Activated CD8-positive, alpha-beta memory T cell treated with anti-CD3 and anti-CD28 coated beads for 4 hours (primary cell): ENCODE results near the gene THEM4.
"Not testable (repeated sequence)": the region's sequence is repeated elsewhere in the genome, so short reads cannot be mapped to it uniquely, and the experiment has no call there.

Experiments used
- DNase-seq, 2 donors: peaks; one replicate each; pipeline ENCODE4 v3.0.0-alpha.2; 2020; ENCODE audit warnings: low read depth in 2 of 2

The THEM4 gene

DNA sequence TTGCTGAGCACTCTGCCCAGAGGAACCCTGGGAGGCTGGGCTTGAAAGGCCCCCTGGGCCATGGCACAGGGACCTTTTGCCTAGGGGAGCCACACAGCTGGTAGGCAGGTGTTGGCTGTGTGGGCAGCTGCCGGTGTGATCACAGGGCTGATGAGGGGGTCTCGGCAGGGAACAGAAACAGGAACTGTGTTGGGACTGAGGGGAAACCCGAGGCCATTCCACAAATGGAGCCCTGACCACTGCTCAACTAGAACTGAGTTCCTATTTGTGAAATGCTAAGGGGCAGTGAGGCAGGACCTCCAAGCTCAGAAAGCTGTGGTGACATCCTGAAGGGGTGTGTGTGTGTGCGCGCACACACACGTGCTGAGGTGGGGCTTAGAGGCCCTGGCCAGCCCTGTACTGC is 49.4 kb downstream of the THEM4 start:
- DNase-seq, result no peak

GRCh38 chr1:151858886-151859665 is 50.2 kb downstream of the THEM4 start:
- no peak for DNase-seq

DNA sequence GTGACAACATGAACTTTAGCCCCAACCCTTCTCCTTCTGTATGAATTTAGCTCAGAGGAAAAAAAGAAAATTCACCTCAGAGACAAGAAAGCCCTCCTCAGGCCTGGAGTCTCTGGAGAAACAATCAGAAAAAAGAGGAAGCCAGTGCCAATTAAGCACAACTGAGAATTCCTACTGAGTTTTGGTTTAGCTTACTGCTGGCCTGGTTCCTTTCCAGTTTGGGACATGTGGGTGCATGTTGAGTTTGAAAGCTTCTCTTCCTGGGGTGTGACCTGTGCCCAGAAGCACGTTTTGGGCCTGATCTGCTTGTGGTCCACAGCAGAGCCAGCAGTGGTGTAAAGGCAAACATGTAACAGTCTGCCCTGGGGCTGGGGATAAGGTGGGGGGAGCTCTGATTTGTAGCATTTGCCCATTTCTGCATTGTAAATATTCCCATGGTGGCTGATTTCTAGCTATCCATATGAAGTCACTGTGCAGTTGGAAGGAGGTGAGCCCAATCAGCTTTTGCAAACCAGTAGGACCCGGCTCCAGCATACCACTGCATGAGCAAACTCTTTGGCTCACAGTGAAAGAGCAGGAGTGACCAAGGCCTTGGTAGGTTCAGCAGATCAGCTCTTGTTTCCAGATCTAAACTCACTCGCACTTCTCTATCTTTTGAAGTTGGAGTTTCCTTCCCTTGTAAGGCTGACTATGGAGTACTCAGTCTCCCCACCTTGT is 51.1 kb downstream of the THEM4 start:
- no peak for DNase-seq

- DNase-seq, result no peak
Observed at GRCh38 chr1:151855933-151856332, 53.4 kb downstream of the THEM4 start.

GRCh38 chr1:151855516-151855915 is 53.8 kb downstream of the THEM4 start:
- DNase-seq, result not testable (repeated sequence)

GRCh38 chr1:151854658-151855057 is 54.7 kb downstream of the THEM4 start:
- DNase-seq, result no peak

DNA sequence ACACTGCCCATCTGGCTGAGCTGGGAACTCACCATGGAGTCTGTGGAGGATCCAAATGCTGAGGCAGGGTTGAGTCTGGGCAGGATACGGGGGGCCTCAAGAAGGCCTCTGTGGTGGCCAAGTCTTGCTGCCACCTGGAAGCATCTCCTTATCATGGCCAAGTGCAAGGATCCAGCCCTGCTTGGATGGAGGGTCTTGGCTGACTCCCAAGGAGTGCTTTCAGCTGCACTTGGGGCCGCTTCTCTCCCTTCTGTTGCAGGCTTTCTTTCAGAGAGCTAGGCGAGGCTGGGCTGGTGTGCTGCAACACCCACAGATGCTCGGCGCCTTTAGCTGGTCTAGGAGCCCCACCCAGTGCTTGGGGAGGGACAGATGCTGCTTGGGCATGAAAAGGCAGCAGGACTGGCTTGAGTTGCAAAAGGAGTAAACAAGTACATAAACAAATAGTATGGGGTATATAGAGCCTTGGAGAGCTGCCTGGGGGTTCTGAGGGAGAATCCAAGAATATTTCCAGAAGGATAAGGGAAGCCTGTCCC is 55.8 kb downstream of the THEM4 start, which contains the start of gene THEM5:
THEM5 (minus strand) TSS at position 302 of the 533 bp plus-strand sequence; CDS start at position 155, 147 bp downstream.
- no peak for DNase-seq

DNA sequence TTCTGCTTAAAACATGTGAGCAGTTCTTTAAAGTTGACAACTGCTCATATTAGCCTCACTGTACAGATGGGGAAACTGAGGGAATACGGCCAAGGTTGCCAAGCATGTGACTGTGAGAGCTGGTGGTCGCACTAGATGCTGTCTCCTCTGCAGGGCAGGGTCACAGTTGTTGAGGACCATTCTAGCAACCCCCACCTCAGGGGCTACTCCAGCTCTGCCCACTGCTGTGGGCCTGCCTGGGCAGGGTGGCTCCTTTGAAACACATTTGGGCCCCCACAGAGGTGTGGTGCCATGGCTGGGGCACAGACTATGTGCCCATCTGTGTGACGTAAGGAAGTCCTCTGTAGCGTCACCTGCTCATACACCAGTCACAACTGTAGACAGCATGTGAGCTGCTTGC is 56.6 kb downstream of the THEM4 start:
- DNase-seq, result no peak

- DNase-seq, result no peak
Observed at GRCh38 chr1:151851886-151852285, 57.4 kb downstream of the THEM4 start.

- no peak for DNase-seq
Observed at GRCh38 chr1:151849871-151850270, 59.4 kb downstream of the THEM4 start.

GRCh38 chr1:151849126-151849525 is 60.2 kb downstream of the THEM4 start:
- no peak for DNase-seq

GRCh38 chr1:151847867-151848596 is 61.3 kb downstream of the THEM4 start:
- DNase-seq, result no peak

- DNase-seq, result no peak
Observed at GRCh38 chr1:151846686-151847237, 62.5 kb downstream of the THEM4 start.

- DNase-seq, result no peak
Observed at GRCh38 chr1:151846062-151846568, 63.2 kb downstream of the THEM4 start.

DNA sequence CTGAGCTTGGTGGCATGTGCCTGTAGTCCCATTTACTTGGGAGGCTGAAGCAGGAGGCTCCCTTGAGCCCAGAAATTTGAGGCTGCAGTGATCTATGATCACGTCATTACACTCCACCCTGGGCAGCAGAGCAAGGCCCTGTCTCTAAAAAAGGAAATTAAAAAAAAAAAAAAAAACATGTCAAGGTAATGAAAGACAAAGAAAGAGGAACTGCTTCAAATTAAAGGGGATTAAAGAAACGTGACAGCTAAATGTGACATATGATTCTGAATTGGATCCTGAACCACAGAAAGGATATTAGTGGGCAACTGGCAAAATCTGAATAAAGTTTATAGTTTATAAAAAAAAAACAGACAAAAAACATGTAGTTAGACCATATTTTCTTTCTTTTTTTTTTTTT is 65.9 kb downstream of the THEM4 start:
- no peak for DNase-seq

DNA sequence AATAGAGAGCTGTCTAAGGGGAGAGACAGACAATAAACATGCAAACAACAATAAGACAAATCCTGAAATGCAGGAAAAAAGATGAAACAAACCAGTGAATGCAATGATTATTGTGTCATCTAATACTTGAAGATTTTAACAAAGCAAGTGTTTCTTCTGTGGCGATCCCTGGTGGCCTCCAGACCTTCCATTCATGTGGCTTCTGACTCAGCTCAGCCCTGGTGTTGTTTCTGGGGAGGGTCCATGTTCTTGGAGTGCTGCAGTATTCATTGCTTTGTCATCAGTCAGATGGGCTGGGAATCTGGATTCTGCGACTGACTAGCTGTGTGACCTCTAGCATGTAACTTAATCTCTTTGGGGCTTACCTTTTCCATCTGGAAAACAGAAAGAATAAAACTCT is 68.2 kb downstream of the THEM4 start:
- no peak for DNase-seq

- no peak for DNase-seq
Observed at GRCh38 chr1:151840421-151840820, 68.9 kb downstream of the THEM4 start.

- peak in 1 of 2 donors; percentile 46 for DNase-seq
Observed at GRCh38 chr1:151839457-151840403, 69.6 kb downstream of the THEM4 start, which contains the start of gene C2CD4D. TSS of gene C2CD4D (minus strand) at chr1:151839820. CDS start at chr1:151838989, 831 bp downstream.

DNA sequence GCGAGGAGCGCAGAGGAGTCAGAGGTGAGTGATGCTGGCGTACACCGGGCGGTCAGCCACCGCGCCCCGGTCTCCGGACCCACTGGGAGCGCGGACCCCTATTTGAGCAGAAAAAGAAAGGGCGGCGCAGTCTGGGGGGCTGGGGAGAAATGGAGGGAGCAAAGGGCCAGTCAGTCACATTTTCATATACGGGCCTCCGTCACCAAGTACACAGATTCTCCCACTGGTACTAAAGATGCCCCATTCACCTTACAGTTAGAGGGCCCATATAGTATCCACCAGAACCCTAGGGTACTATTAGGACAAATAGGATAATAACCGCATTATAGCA is 70.3 kb downstream of the THEM4 start:
- no peak for DNase-seq
